ENCODE measurements around the gene CDADC1. TPM values are rescaled to one million over a fixed set of nuclear protein-coding genes. Genes with fewer than 3 reads are reported as not detected.
A peak's percentile ranks its signal among the peaks of the same experiment; 100 is the strongest.
"Not testable (repeated sequence)": the region's sequence is repeated elsewhere in the genome, so short reads cannot be mapped to it uniquely, and the experiment has no call there.

Gene CDADC1
- total RNA-seq, 2 donors from 2014 or later: 11.7 to 13.6 TPM

GRCh38 chr13:49279112-49279511 is 31.4 kb downstream of the CDADC1 start:
- DNase-seq (no peak), ATAC-seq (no peak)
- intact Hi-C loops (cut with DNase I): loop anchor here in 1 of 2 donors (10.0 kb wide), 1 partner anchor 174 kb away; no protein-coding TSS in a partner anchor

- intact Hi-C loops (cut with DNase I): loop anchor here in 1 of 2 donors (10.0 kb wide), 2 partner anchors 175 to 685 kb away; no protein-coding TSS in a partner anchor
- DNase-seq (no peak), ATAC-seq (no peak)
These were observed 32.2 kb downstream of the CDADC1 start for GRCh38 chr13:49279885-49280284.

GRCh38 chr13:49287995-49288394 is 40.3 kb downstream of the CDADC1 start:
- no peak for ATAC-seq
- no peak for DNase-seq
- intact Hi-C loops (cut with DNase I): loop anchor here in 1 of 2 donors (10.0 kb wide), 1 partner anchor 693 kb away; no protein-coding TSS in a partner anchor

- ATAC-seq: no peak
- no peak for DNase-seq
- intact Hi-C loops (cut with DNase I): loop anchor here in 1 of 2 donors (10.0 kb wide), 1 partner anchor 694 kb away; no protein-coding TSS in a partner anchor
These were observed 40.7 kb downstream of the CDADC1 start for GRCh38 chr13:49288458-49288857.

GRCh38 chr13:49292742-49293486 is 45.2 kb downstream of the CDADC1 start:
- DNase-seq (peak; percentile 79), ATAC-seq (peak; percentile 68 to 71)
- intact Hi-C loops (cut with DNase I): no loop called here

GRCh38 chr13:49294723-49295122 is 47.0 kb downstream of the CDADC1 start:
- DNase-seq; ATAC-seq; intact Hi-C loops (cut with DNase I): not testable (repeated sequence)

- DNase-seq: no peak
- intact Hi-C loops (cut with DNase I): no loop called here
These were observed 47.5 kb downstream of the CDADC1 start for GRCh38 chr13:49295244-49295643.

GRCh38 chr13:49296659-49297058 is 48.9 kb downstream of the CDADC1 start:
- intact Hi-C loops (cut with DNase I): no loop called here
- DNase-seq: no peak
- no peak for ATAC-seq

More at GRCh38 chr13:49295244-49295643, 47.5 kb downstream of the CDADC1 start:
- peak in 1 of 2 donors; percentile 43 for ATAC-seq

GRCh38 chr13:49297338-49297737 is 49.6 kb downstream of the CDADC1 start:
- intact Hi-C loops (cut with DNase I): no loop called here
- DNase-seq: no peak
- ATAC-seq: no peak

GRCh38 chr13:49298416-49298815 is 50.7 kb downstream of the CDADC1 start:
- intact Hi-C loops (cut with DNase I): no loop called here
- DNase-seq: no peak
- no peak for ATAC-seq

- ATAC-seq (no peak), DNase-seq (no peak)
- intact Hi-C loops (cut with DNase I): no loop called here
These were observed 51.3 kb downstream of the CDADC1 start for GRCh38 chr13:49298903-49299605.

- no peak for ATAC-seq
- intact Hi-C loops (cut with DNase I): loop anchor here (2.0 to 5.0 kb wide), 3 partner anchors 132 to 302 kb away; no protein-coding TSS in a partner anchor
- DNase-seq: no peak
These were observed 52.6 kb downstream of the CDADC1 start for GRCh38 chr13:49300276-49300675.

- intact Hi-C loops (cut with DNase I): loop anchor here (2.0 to 5.0 kb wide), 3 partner anchors 131 to 301 kb away; no protein-coding TSS in a partner anchor
- DNase-seq (peak; percentile 43), ATAC-seq (peak; percentile 73 to 85)
These were observed 53.2 kb downstream of the CDADC1 start for GRCh38 chr13:49300739-49301589.

- no peak for DNase-seq
- intact Hi-C loops (cut with DNase I): loop anchor here (2.0 to 5.0 kb wide), 3 partner anchors 130 to 305 kb away; no protein-coding TSS in a partner anchor
- ATAC-seq: no peak
These were observed 54.5 kb downstream of the CDADC1 start for GRCh38 chr13:49302222-49302621.

GRCh38 chr13:49302817-49303216 is 55.1 kb downstream of the CDADC1 start:
- intact Hi-C loops (cut with DNase I): loop anchor here (2.0 to 5.0 kb wide), 3 partner anchors 129 to 304 kb away; no protein-coding TSS in a partner anchor
- no peak for ATAC-seq
- no peak for DNase-seq

- peak; percentile 55 for DNase-seq
- intact Hi-C loops (cut with DNase I): loop anchor here (2.0 to 5.0 kb wide), 3 partner anchors 129 to 303 kb away; no protein-coding TSS in a partner anchor
- peak in 1 of 2 donors; percentile 23 for ATAC-seq
These were observed 56.0 kb downstream of the CDADC1 start for GRCh38 chr13:49303533-49304252.

- ATAC-seq (no peak), DNase-seq (no peak)
- intact Hi-C loops (cut with DNase I): loop anchor here in 1 of 2 donors (5.0 kb wide), 2 partner anchors 128 to 298 kb away; no protein-coding TSS in a partner anchor
These were observed 56.6 kb downstream of the CDADC1 start for GRCh38 chr13:49304356-49304755.
